NT2/D1 (cell line): Measurements from ENCODE around the gene STARD7.

Experiments used
- DNase-seq: peaks from one replicate; pipeline ENCODE4 v3.0.0-alpha.2; 2011; ENCODE audit warnings: low read depth, low spot score
- H3K27me3 ChIP-seq: 2 replicates; pipeline ENCODE4 v1.6.0; 2011; ENCODE audit warnings: mild to moderate bottlenecking; ENCODE audit not compliant: insufficient read length, insufficient read depth
- H3K36me3 ChIP-seq: 2 replicates; pipeline ENCODE4 v1.6.1; 2011; ENCODE audit warnings: mild to moderate bottlenecking, low read length, mixed read lengths; ENCODE audit not compliant: insufficient read depth, insufficient read length
- H3K4me1 ChIP-seq: 2 replicates; pipeline ENCODE4 v1.5.1; 2011; ENCODE audit not compliant: insufficient read depth, insufficient read length
- H3K4me3 ChIP-seq: 2 replicates; pipeline ENCODE4 v1.5.1; 2011; ENCODE audit warnings: low read depth; ENCODE audit not compliant: insufficient read length
- H3K9ac ChIP-seq: 2 replicates; pipeline ENCODE4 v1.6.0; 2011; ENCODE audit warnings: low read depth; ENCODE audit not compliant: insufficient read length
- H3K9me3 ChIP-seq: 2 replicates; pipeline ENCODE4 v1.5.1; 2011; ENCODE audit warnings: mild to moderate bottlenecking, low read length; ENCODE audit not compliant: insufficient read depth
- SUZ12 ChIP-seq: IDR thresholded peaks from 2 replicates; pipeline ENCODE4 v1.6.1; 2011; ENCODE audit not compliant: insufficient read length, insufficient read depth; ENCODE audit errors: extremely low read depth
- YY1 ChIP-seq: IDR thresholded peaks from 2 replicates; pipeline ENCODE4 v1.6.1; 2011; ENCODE audit not compliant: insufficient read length, insufficient read depth
- ZNF274 ChIP-seq: IDR thresholded peaks from 2 replicates; pipeline ENCODE4 v1.6.1; 2011; ENCODE audit warnings: mild to moderate bottlenecking, low read depth, low read length

The STARD7 gene

DNA sequence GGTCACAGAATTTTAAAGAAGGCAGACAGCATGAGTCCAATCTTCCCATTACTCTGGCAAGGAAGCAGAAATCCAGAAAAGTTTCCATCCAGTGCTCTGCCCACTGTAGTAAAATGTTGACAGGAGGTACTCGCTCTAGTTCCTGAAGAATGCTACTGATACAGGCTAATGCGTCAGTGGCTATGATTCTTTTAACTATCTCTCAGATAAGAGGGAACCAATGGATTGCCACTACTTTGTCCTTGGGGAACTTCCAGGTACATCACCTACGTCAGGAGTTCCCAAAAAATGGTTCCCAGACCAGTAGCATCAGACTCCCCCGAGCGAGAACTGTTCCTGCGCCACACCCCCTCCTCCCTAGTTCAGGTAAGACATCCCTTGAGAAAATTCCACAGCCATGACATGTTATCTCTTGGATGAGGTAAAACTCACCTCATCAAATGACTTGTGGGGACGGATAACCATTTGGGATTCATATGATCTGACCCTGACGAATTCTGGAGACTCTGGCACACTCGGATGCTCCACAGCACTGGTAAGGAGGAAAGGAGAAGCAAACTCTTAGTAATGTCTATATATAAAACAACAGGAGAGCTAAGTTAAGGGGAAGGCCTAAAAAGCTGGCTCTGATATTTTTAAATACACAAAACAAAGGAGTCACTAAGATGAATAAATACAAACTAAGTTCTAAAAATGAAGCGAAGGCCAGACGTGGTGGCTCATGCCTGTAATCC, 16.5 kb downstream of the STARD7 start:
- DNase-seq = no peak
- TF ChIP-seq SUZ12 = no peak
- Histone ChIP-seq H3K36me3 (peaks cover 80% of the 10 kb centered on the region), H3K27me3 (no peaks in the 10 kb centered on the region), H3K9ac (no peak overlapping the region), H3K4me1 (no peaks in the 10 kb centered on the region), H3K9me3 (no peaks in the 10 kb centered on the region), H3K4me3 (no peak overlapping the region)

DNA sequence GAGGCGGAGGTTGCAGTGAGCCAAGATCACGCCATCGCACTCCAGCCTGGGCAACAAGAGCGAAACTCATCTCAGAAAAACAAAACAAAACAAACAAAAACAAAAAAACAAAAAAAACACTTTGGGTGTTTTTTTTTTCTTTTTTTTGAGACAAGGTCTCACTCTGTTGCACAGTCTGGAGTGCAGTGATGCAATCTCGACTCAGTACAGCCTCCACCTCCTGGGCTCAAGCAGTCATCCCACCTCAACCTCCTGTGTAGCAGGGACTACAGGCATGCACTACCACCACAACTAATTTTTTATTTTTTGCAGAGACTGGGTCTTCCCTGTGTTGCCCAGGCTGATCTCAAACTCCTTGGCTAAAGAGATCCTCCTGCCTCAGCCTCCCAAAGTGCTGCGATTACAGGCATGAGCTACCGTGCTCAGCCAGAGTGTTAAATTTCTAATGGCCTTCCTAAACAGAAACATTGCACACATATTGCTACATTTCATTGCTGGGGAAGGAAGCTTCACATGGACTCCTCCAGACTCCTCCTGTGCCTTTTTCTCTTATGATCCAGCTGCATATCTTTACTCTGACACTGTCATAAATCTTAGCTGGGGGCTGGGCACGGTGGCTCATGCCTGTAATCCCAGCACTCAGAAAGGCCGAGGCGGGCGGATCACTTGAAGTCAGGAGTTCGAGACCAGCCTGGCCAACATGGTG, 19.7 kb downstream of the STARD7 start:
- DNase-seq = no peak
- Histone ChIP-seq H3K9ac (no peak overlapping the region), H3K4me3 (no peak overlapping the region), H3K27me3 (no peaks in the 10 kb centered on the region), H3K4me1 (no peaks in the 10 kb centered on the region), H3K9me3 (no peaks in the 10 kb centered on the region), H3K36me3 (peaks cover 94% of the 10 kb centered on the region)
- no peak for TF ChIP-seq ZNF274
- no peak for TF ChIP-seq SUZ12
- TF ChIP-seq YY1 = no peak

DNA sequence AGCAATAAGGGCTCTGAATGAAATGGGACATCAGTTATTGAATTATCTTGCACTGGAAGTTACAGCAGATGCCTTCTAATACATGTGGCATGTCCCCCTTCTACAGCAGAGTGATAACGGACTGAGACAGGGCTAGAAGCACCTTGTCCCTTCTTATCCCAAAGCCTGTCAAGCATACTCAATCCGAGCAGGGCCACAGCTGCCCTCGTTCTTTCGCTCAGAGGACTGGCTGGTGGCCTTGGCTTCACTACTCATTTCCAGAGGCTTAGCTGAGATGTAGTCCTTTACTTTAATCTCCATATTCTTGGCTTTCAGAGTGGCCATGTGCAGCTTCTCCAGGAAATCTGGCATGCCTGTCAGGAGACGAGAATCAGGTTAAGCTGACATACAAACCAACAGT, 22.1 kb downstream of the STARD7 start:
- no peak overlapping the region for H3K4me3 ChIP-seq
- H3K4me1 ChIP-seq = no peaks in the 10 kb centered on the region
- H3K27me3 ChIP-seq = no peaks in the 10 kb centered on the region
- TF ChIP-seq YY1 (no peak), SUZ12 (no peak), ZNF274 (no peak)
- H3K36me3 ChIP-seq = peaks cover 71% of the 10 kb centered on the region
- DNase-seq = no peak
- no peaks in the 10 kb centered on the region for H3K9me3 ChIP-seq
- no peak overlapping the region for H3K9ac ChIP-seq

DNA sequence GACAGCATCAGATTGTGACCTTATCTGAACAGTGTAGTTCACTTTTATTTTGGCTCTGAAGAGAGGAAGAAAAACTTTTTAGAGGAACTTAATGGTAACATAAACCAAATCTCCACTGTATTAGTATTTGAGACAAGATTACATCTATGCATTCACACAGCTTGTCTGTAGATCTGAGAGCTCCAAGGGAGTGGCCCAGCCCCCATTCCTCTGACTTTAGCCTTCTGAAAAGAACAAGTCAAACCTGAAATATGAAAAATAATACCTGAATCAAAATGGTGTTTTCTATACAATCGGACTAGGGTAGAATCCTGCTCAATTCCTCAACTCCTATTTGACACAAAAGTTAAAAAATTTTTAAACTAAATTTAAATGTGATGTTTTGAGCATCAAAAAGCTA, 23.1 kb downstream of the STARD7 start:
- peaks cover 61% of the 10 kb centered on the region for H3K36me3 ChIP-seq
- TF ChIP-seq SUZ12 (no peak), YY1 (no peak), ZNF274 (no peak)

DNA sequence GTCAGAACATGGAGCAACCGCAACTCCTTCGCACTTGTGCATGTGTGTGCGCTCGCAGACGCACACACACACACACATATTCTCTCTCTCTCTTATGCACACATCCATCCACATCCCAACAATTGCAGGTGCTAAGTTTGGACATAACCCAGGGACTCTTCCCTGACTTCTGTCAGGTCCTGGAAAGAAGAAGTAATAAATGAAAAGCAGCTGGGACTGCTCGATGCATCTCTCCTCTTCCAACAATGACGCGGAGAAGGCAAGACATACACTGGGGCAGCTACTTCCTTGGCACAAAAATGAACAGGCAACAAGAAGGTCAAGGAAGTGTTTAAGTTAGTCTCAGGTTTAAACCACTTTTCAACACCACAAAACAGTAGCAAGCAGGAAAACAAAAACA, 23.6 kb downstream of the STARD7 start:
- H3K9me3 ChIP-seq = no peaks in the 10 kb centered on the region
- H3K36me3 ChIP-seq = peaks cover 57% of the 10 kb centered on the region
- H3K27me3 ChIP-seq = no peaks in the 10 kb centered on the region
- H3K4me1 ChIP-seq = no peaks in the 10 kb centered on the region
- TF ChIP-seq ZNF274 (no peak), SUZ12 (no peak), YY1 (no peak)
- no peak overlapping the region for H3K9ac ChIP-seq
- H3K4me3 ChIP-seq = no peak overlapping the region
- DNase-seq = no peak

More for the DNA sequence above, 23.1 kb downstream of the STARD7 start:
- DNase-seq = no peak
- Histone ChIP-seq H3K4me3 (no peak overlapping the region), H3K4me1 (no peaks in the 10 kb centered on the region), H3K27me3 (no peaks in the 10 kb centered on the region), H3K9ac (no peak overlapping the region), H3K9me3 (no peaks in the 10 kb centered on the region)

DNA sequence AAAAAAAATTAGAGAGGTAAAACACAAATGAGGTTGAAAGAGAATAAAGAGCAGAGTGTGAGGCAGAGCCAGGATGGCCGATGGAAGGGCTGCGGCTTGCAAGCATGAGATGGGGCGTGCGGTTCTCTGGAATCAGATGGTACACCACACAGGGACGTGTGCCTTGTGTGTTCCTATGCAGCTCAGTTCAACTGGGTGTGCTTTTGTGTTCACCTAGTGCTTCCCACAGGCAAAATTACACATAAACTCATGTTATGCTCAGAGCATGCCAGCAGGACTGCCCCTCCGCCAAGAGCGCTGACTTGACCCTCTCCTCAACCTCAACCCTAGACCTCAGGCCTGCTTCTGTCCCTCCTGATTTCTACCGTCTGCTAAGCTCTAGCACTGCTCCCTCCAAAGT, 24.4 kb downstream of the STARD7 start:
- Histone ChIP-seq H3K9ac (no peak overlapping the region), H3K4me3 (no peak overlapping the region), H3K9me3 (no peaks in the 10 kb centered on the region), H3K36me3 (peaks cover 49% of the 10 kb centered on the region), H3K27me3 (no peaks in the 10 kb centered on the region), H3K4me1 (no peaks in the 10 kb centered on the region)
- no peak for DNase-seq
- TF ChIP-seq SUZ12 = no peak

DNA sequence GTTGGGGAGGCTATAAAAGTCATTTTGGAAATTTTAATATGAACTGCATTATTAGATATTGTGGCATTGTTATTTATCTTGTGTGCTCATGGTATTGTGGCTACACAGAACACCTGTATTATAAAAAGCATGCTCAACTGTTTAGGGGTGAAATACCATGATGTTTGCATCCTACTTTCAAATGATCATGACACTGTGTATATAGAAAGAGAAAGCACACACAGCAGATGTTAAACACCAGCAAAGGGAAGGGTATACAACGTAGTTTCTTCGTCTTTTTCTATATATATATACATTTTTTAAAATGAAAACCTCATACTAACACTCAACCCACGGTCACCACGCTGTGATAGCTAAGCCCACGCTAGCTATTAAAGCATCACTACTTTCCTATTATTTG, 27.1 kb downstream of the STARD7 start:
- H3K4me3 ChIP-seq = no peak overlapping the region
- TF ChIP-seq YY1 (no peak), SUZ12 (no peak), ZNF274 (no peak)
- DNase-seq = no peak
- no peak overlapping the region for H3K9ac ChIP-seq
- H3K27me3 ChIP-seq = no peaks in the 10 kb centered on the region
- no peaks in the 10 kb centered on the region for H3K9me3 ChIP-seq
- H3K4me1 ChIP-seq = no peaks in the 10 kb centered on the region
- H3K36me3 ChIP-seq = peaks cover 27% of the 10 kb centered on the region
